Mesothelial cell of epicardium (in vitro differentiated cells): Measurements from ENCODE around the gene LTO1. TPM values are rescaled to one million over a fixed set of nuclear protein-coding genes. Genes with fewer than 3 reads are reported as not detected.

Experiments used
- DNase-seq, 2 experiments: peaks; one replicate each; pipeline ENCODE4 v3.0.0; 2021; ENCODE audit warnings: low spot score in 2 of 2; ENCODE audit not compliant: unreplicated experiment in 2 of 2
- H3K27ac Mint-ChIP-seq: 2 replicates; pipeline ENCODE4 v1.8.0; 2021; ENCODE audit warnings: mixed read lengths
- H3K27me3 Mint-ChIP-seq: 2 replicates; pipeline ENCODE4 v1.8.0; 2021; ENCODE audit warnings: low read depth, mixed read lengths
- H3K36me3 Mint-ChIP-seq: 2 replicates; pipeline ENCODE4 v1.8.0; 2021; ENCODE audit warnings: mixed read lengths
- H3K4me1 Mint-ChIP-seq: 2 replicates; pipeline ENCODE4 v1.8.0; 2021; ENCODE audit warnings: mixed read lengths
- H3K4me3 Mint-ChIP-seq: 2 replicates; pipeline ENCODE4 v1.8.0; 2021; ENCODE audit warnings: mild to moderate bottlenecking, moderate library complexity, mixed read lengths
- H3K9me3 Mint-ChIP-seq: 2 replicates; pipeline ENCODE4 v1.8.0; 2021; ENCODE audit warnings: mixed read lengths
- CTCF ChIP-seq: fragments of 200-600 bp; sonication (generic); IDR thresholded peaks from one replicate; pipeline ENCODE4 v1.5.0; 2021; ENCODE audit warnings: antibody characterized with exemption; ENCODE audit not compliant: unreplicated experiment
- total RNA-seq: library from RNA; stranded (reverse); gene quantifications from 3 replicates; pipeline ENCODE4 v1.2.1, GENCODE V29; 2021

The LTO1 gene, protein sequence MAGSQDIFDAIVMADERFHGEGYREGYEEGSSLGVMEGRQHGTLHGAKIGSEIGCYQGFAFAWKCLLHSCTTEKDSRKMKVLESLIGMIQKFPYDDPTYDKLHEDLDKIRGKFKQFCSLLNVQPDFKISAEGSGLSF
- 30.0 to 35.8 TPM (median 31.6 TPM) in 3 replicates for total RNA-seq

GRCh38 chr11:69674886-69675714 lies at the start of gene LTO1:
Gene LTO1, minus strand, starts transcription at chr11:69675353. Its CDS starts 114 bp downstream, at chr11:69675239.
- peak within 1 kb of the TSS; percentile 93 for H3K4me3 Mint-ChIP-seq
- no peak for TF ChIP-seq CTCF
- H3K27me3 Mint-ChIP-seq = peaks cover 3% of the 10 kb centered on the region

GRCh38 chr11:69721745-69722144 lies 46.6 kb upstream of the LTO1 start:
- no peak for DNase-seq
- H3K4me1 Mint-ChIP-seq = peaks cover 6% of the 10 kb centered on the region
- no peak for TF ChIP-seq CTCF
- H3K27me3 Mint-ChIP-seq = peaks cover 36% of the 10 kb centered on the region
- no peak overlapping the region for H3K4me3 Mint-ChIP-seq
- H3K9me3 Mint-ChIP-seq = no peaks in the 10 kb centered on the region
- no peak overlapping the region for H3K27ac Mint-ChIP-seq
- H3K36me3 Mint-ChIP-seq = no peaks in the 10 kb centered on the region

More at GRCh38 chr11:69674886-69675714, at the start of gene LTO1:
- H3K4me1 Mint-ChIP-seq = peaks cover 21% of the 10 kb centered on the region
- peak; percentile 97 to 98 for DNase-seq
- peaks cover 8% of the 10 kb centered on the region for H3K36me3 Mint-ChIP-seq
- H3K9me3 Mint-ChIP-seq = no peaks in the 10 kb centered on the region
- peak within 1 kb of the TSS; percentile 95 for H3K27ac Mint-ChIP-seq

DNA sequence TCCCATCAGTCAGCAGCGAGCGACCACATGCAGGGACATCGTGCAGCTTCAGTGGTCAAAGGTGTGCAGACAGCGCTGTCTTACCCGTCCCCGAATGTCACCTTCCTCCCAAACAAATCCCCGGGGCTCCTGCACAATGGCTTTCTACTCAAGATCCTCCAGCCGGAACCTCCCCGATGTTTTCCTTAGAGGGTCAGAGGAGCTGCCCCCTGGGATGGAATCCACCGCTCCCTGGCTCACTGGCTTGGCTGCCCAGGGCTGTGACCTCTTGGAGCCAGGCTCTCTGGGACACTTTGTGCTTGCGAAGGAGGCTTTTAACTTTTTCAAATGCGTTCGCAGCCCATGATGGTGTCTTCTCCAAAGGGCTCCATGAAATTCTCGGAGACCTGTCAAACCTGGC lies 46.0 kb upstream of the LTO1 start:
- DNase-seq = no peak
- H3K27ac Mint-ChIP-seq = no peak overlapping the region
- H3K4me3 Mint-ChIP-seq = no peak overlapping the region
- no peaks in the 10 kb centered on the region for H3K36me3 Mint-ChIP-seq
- TF ChIP-seq CTCF = no peak
- peaks cover 4% of the 10 kb centered on the region for H3K4me1 Mint-ChIP-seq
- H3K9me3 Mint-ChIP-seq = no peaks in the 10 kb centered on the region
- peaks cover 40% of the 10 kb centered on the region for H3K27me3 Mint-ChIP-seq

DNA sequence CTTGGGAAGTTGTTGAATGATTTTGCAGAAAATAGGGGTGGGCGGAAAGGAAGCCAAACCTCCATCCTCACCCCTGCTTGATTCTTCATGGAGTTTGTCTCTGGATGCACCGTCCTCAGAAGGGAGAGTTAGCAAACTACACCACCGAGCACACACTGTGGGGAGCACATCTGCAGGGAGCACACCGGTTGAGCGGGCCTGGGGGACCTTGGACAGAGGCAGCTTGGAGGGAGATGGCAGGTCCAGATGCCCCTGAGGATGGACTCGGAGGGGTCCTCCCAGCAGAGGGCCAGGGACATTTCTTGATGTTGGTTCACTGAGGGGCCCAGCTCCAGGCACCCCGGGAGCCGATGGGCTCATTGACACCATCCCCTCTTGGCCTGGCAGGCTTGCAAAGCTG lies 43.8 kb upstream of the LTO1 start:
- Mint-ChIP-seq H3K27me3 (peaks cover 47% of the 10 kb centered on the region), H3K4me1 (no peaks in the 10 kb centered on the region), H3K9me3 (no peaks in the 10 kb centered on the region), H3K36me3 (no peaks in the 10 kb centered on the region), H3K27ac (no peak overlapping the region), H3K4me3 (no peak overlapping the region)
- no peak for TF ChIP-seq CTCF
- no peak for DNase-seq

GRCh38 chr11:69718147-69718546 lies 43.0 kb upstream of the LTO1 start:
- Mint-ChIP-seq H3K9me3 (no peaks in the 10 kb centered on the region), H3K4me3 (no peak overlapping the region), H3K27me3 (peaks cover 48% of the 10 kb centered on the region), H3K4me1 (no peaks in the 10 kb centered on the region), H3K27ac (no peak overlapping the region), H3K36me3 (no peaks in the 10 kb centered on the region)
- DNase-seq = peak in 1 of 2 experiments; percentile 51
- TF ChIP-seq CTCF = peak; percentile 63
